HCT116 (cell line): Measurements from ENCODE around the gene TCP11L2. TPM values are rescaled to one million over a fixed set of nuclear protein-coding genes. Genes with fewer than 3 reads are reported as not detected.

Source experiments
- ATAC-seq: fragments of 200-7000 bp; cut with Tn5 transposase; 2 replicates; pipeline ENCODE4 v1.9.1; 2020; ENCODE audit warnings: mild to moderate bottlenecking, moderate library complexity
- BruUV-seq: library from RNA; stranded (reverse); fragments of 400-500 nt; replicated peaks from 2 replicates; lab custom pipeline; 2021; lab: Mats Ljungman, UMichigan
- CTCF ChIA-PET: fragments of 300-600 bp; sonication (Branson Sonifier 250); formaldehyde crosslinking; loops from one replicate; lab custom pipeline; 2021; ENCODE audit warnings: antibody characterized with exemption; lab: Charles Lee
- POLR2A ChIA-PET: fragments of 300-600, 350-600 bp; sonication (Branson Sonifier 250); formaldehyde crosslinking; loops from one replicate; lab custom pipeline; 2021; ENCODE audit warnings: antibody characterized with exemption; lab: Charles Lee
- RAD21 ChIA-PET, 2 experiments: fragments of 300-600 bp; sonication (Branson Sonifier 250); formaldehyde crosslinking; loops; one replicate each; lab custom pipeline; 2023; ENCODE audit warnings: low total read pairs in 2 of 2; ENCODE audit not compliant: uncharacterized antibody in 2 of 2, unreplicated experiment in 2 of 2, low non-redundant PET in 1 of 2; lab: Charles Lee
- DNase-seq: peaks from one replicate; pipeline ENCODE4 v3.0.0-alpha.2; 2010; ENCODE audit warnings: low read depth, low spot score
- H2AFZ ChIP-seq: fragments of 200-600 bp; shearing (Covaris generic), sonication (generic); 2 replicates; pipeline ENCODE4 v1.6.1; 2017; ENCODE audit warnings: low read depth, mixed run types, mixed read lengths, antibody characterized with exemption, low read length; ENCODE audit not compliant: poor library complexity, severe bottlenecking
- H3K27ac ChIP-seq: 2 replicates; pipeline ENCODE4 v1.5.1; 2012; ENCODE audit warnings: low read depth, low read length
- H3K27me3 ChIP-seq: fragments of 200-600 bp; sonication (generic); 2 replicates; pipeline ENCODE4 v1.6.1; 2016; ENCODE audit warnings: mixed run types, low read length, mixed read lengths; ENCODE audit not compliant: insufficient read depth
- H3K36me3 ChIP-seq, 2 experiments: fragments of 200-500 bp in 1 of 2; fragments of 200-600 bp in 1 of 2; sonication (Bioruptor generic) in 1 of 2; sonication (generic) in 1 of 2; 2 replicates each; pipeline versions ENCODE4 v1.5.1 to v1.6.1; 2014 to 2016; ENCODE audit warnings: low read length in 2 of 2, inconsistent platforms in 1 of 2, mixed read lengths in 1 of 2, mixed run types in 1 of 2; ENCODE audit not compliant: insufficient read depth in 2 of 2, control insufficient read depth in 1 of 2
- H3K4me1 ChIP-seq, 2 experiments: fragments of 200-600 bp in 1 of 2; sonication (generic) in 1 of 2; 2 replicates each; pipeline versions ENCODE4 v1.5.1 to v1.6.1; 2012 to 2017; ENCODE audit warnings: low read length in 2 of 2, inconsistent platforms in 1 of 2, mild to moderate bottlenecking in 1 of 2, mixed read lengths in 1 of 2, mixed run types in 1 of 2, moderate library complexity in 1 of 2; ENCODE audit not compliant: insufficient read depth in 2 of 2, control insufficient read depth in 1 of 2
- H3K4me2 ChIP-seq: fragments of 200-600 bp; sonication (generic); 2 replicates; pipeline ENCODE4 v1.6.1; 2017; ENCODE audit warnings: mixed run types, low read length, mixed read lengths
- H3K4me3 ChIP-seq, 2 experiments: fragments of 200-600 bp in 1 of 2; sonication (generic) in 1 of 2; replicated peaks in 1 of 2; 2 replicates each; pipeline ENCODE4 v1.5.1; 2011 to 2016; ENCODE audit warnings: low read length in 2 of 2, control low read depth in 1 of 2, low read depth in 1 of 2, mild to moderate bottlenecking in 1 of 2, mixed read lengths in 1 of 2, mixed run types in 1 of 2
- H3K79me2 ChIP-seq: fragments of 200-600 bp; sonication (generic); 2 replicates; pipeline ENCODE4 v1.6.1; 2017; ENCODE audit warnings: mild to moderate bottlenecking, mixed run types, low read length, moderate library complexity, mixed read lengths; ENCODE audit not compliant: insufficient read depth
- H3K9ac ChIP-seq: fragments of 200-600 bp; sonication (generic); 2 replicates; pipeline ENCODE4 v1.6.1; 2016; ENCODE audit warnings: low read length, mixed read lengths
- H3K9me2 ChIP-seq: fragments of 200-600 bp; sonication (generic), shearing (Covaris generic); 2 replicates; pipeline ENCODE4 v1.6.1; 2017; ENCODE audit warnings: mixed run types, mild to moderate bottlenecking, moderate library complexity; ENCODE audit not compliant: insufficient read depth
- H3K9me3 ChIP-seq, 2 experiments: fragments of 200-500 bp in 1 of 2; fragments of 200-600 bp in 1 of 2; sonication (Bioruptor generic) in 1 of 2; sonication (generic) in 1 of 2; 2 replicates each; pipeline ENCODE4 v1.6.1; 2014 to 2017; ENCODE audit warnings: low read length in 2 of 2, mixed read lengths in 2 of 2, inconsistent platforms in 1 of 2, low read depth in 1 of 2, mild to moderate bottlenecking in 1 of 2, mixed run types in 1 of 2, moderate library complexity in 1 of 2; ENCODE audit not compliant: control insufficient read depth in 1 of 2, insufficient read depth in 1 of 2
- H4K20me1 ChIP-seq: fragments of 200-600 bp; sonication (generic), shearing (Covaris generic); 2 replicates; pipeline ENCODE4 v1.6.1; 2017; ENCODE audit warnings: mixed run types, mild to moderate bottlenecking, moderate library complexity; ENCODE audit not compliant: insufficient read depth
- ATF3 ChIP-seq: IDR thresholded peaks from 2 replicates; pipeline ENCODE4 v1.6.1; 2012
- ELF1 ChIP-seq: IDR thresholded peaks from 2 replicates; pipeline ENCODE4 v1.6.1; 2012; ENCODE audit warnings: low read depth, borderline replicate concordance
- EZH2phosphoT487 ChIP-seq: fragments of 200-600 bp; IDR thresholded peaks from 2 replicates; pipeline ENCODE4 v1.6.1; 2018; ENCODE audit warnings: antibody characterized with exemption, borderline replicate concordance
- FOSL1 ChIP-seq: IDR thresholded peaks from 2 replicates; pipeline ENCODE4 v1.6.1; 2012; ENCODE audit warnings: low read depth
- MAX ChIP-seq: IDR thresholded peaks from 2 replicates; pipeline ENCODE4 v1.6.1; 2012
- POLR2A ChIP-seq: IDR thresholded peaks from 2 replicates; pipeline ENCODE4 v1.7.0; 2011; ENCODE audit warnings: borderline replicate concordance; ENCODE audit not compliant: insufficient read depth, insufficient read length; ENCODE audit errors: extremely low read depth
- RAD21 ChIP-seq: IDR thresholded peaks from 2 replicates; pipeline ENCODE4 v1.6.1; 2012; ENCODE audit warnings: low read depth, mild to moderate bottlenecking
- SIN3A ChIP-seq: IDR thresholded peaks from 2 replicates; pipeline ENCODE4 v1.6.1; 2012; ENCODE audit warnings: low read depth
- SRF ChIP-seq: IDR thresholded peaks from 2 replicates; pipeline ENCODE4 v1.6.1; 2012; ENCODE audit warnings: low read depth
- TCF7L2 ChIP-seq: IDR thresholded peaks from 2 replicates; pipeline ENCODE4 v1.7.0; 2011; ENCODE audit warnings: borderline replicate concordance, inconsistent platforms; ENCODE audit not compliant: insufficient read depth, insufficient read length; ENCODE audit errors: extremely low read depth
- YY1 ChIP-seq: IDR thresholded peaks from 2 replicates; pipeline ENCODE4 v1.6.1; 2011; ENCODE audit warnings: low read length, low read depth, moderate library complexity, mild to moderate bottlenecking; ENCODE audit not compliant: insufficient replicate concordance; ENCODE audit errors: extremely low read depth
- ZBTB33 ChIP-seq: IDR thresholded peaks from 2 replicates; pipeline ENCODE4 v1.6.1; 2011; ENCODE audit warnings: mild to moderate bottlenecking, low read length, moderate library complexity; ENCODE audit not compliant: insufficient replicate concordance; ENCODE audit errors: extremely low read depth
- ZFX ChIP-seq: fragments of 450-650 bp; IDR thresholded peaks from 2 replicates; pipeline ENCODE4 v1.6.1; 2017
- intact Hi-C: fragments of 100-400 bp; cut with micrococcal nuclease; formaldehyde crosslinking; loops from 2 replicates; pipeline ENCODE4 v1.10.0; 2022
- total RNA-seq: library from RNA; stranded (reverse); gene quantifications from one replicate; pipeline ENCODE4 v1.2.1, GENCODE V29; 2021; ENCODE audit not compliant: unreplicated experiment
- TF ChIP-seq, protein P1 (sequence below), 3 experiments: fragments of 200-600 bp in 1 of 3; sonication (generic) in 1 of 3; IDR thresholded peaks in 2 of 3; conservative IDR thresholded peaks in 1 of 3; 2 replicates each; pipeline ENCODE4 v1.5.1; 2012 to 2017; ENCODE audit warnings: low read depth in 2 of 3, low read length in 2 of 3, antibody characterized with exemption in 1 of 3, borderline replicate concordance in 1 of 3, control low read depth in 1 of 3, mild to moderate bottlenecking in 1 of 3, mixed read lengths in 1 of 3, mixed run types in 1 of 3, moderate library complexity in 1 of 3; ENCODE audit not compliant: insufficient read depth in 1 of 3

The TCP11L2 gene
- total RNA-seq, 1 experiment from 2014 or later, result 14.4 TPM

DNA sequence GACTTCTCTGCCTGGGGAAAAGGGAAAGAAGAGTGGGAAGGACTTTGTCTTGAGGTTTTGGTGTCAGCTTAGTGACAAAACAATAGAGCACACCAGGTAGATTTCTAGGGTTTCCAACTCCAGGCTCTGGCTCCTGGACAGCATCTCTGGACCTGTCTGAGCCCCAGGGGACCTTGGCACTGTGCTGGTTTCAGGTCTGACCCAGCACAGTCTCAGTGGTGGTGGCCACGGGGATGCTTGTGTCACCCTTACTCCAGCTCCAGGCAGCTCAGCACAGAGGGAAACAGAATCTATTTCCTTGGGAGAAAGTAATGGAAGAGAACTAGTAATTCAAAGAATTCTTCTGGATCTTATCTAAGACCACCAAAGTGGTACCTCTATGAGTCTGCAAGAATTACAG, 43.6 kb upstream of the TCP11L2 start:
- Histone ChIP-seq H3K27me3 (no peaks in the 10 kb centered on the region), H4K20me1 (no peaks in the 10 kb centered on the region), H3K9me2 (no peaks in the 10 kb centered on the region), H3K9ac (no peak overlapping the region), H3K79me2 (no peaks in the 10 kb centered on the region), H3K4me3 (no peak overlapping the region), H2AFZ (no peak overlapping the region), H3K27ac (no peak overlapping the region), H3K4me1 (peaks cover 8 to 10% of the 10 kb centered on the region in 2 experiments), H3K4me2 (no peak overlapping the region), H3K9me3 (no peaks in the 10 kb centered on the region), H3K36me3 (no peaks in the 10 kb centered on the region)
- BruUV-seq, result no TSS peak
- ATAC-seq (no peak), DNase-seq (no peak)
- TF ChIP-seq ELF1 (no peak), RAD21 (no peak), SIN3A (no peak), TCF7L2 (no peak), POLR2A (no peak), EZH2phosphoT487 (no peak), MAX (no peak), SRF (no peak), FOSL1 (no peak), ZFX (no peak), ATF3 (no peak), ZBTB33 (no peak), YY1 (no peak)
- TF ChIP-seq, protein P1, sequence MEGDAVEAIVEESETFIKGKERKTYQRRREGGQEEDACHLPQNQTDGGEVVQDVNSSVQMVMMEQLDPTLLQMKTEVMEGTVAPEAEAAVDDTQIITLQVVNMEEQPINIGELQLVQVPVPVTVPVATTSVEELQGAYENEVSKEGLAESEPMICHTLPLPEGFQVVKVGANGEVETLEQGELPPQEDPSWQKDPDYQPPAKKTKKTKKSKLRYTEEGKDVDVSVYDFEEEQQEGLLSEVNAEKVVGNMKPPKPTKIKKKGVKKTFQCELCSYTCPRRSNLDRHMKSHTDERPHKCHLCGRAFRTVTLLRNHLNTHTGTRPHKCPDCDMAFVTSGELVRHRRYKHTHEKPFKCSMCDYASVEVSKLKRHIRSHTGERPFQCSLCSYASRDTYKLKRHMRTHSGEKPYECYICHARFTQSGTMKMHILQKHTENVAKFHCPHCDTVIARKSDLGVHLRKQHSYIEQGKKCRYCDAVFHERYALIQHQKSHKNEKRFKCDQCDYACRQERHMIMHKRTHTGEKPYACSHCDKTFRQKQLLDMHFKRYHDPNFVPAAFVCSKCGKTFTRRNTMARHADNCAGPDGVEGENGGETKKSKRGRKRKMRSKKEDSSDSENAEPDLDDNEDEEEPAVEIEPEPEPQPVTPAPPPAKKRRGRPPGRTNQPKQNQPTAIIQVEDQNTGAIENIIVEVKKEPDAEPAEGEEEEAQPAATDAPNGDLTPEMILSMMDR (IDR thresholded peaks at IDR 0.05 in 2 of 3, conservative IDR thresholded peaks at IDR 0.05 in 1 of 3; ENCODE audit: borderline replicate concordance in 1 of 3, insufficient read depth in 1 of 3, low read depth in 2 of 3, low read length in 2 of 3), result no peak
- CTCF ChIA-PET, result no interaction called here
- POLR2A ChIA-PET, result no interaction called here
- intact Hi-C loops, result no loop called here
- RAD21 ChIA-PET, result no interaction called here
